MCF 10A (cell line): ENCODE data around the gene OLIG2. TPM values are rescaled to one million over a fixed set of nuclear protein-coding genes. Genes with fewer than 3 reads are reported as not detected.
A peak's percentile ranks its signal among the peaks of the same experiment; 100 is the strongest.

Experiments
- Bru-seq: library from RNA; stranded (reverse); fragments of 400-500 nt; gene quantifications from one replicate; lab custom pipeline; 2021; lab: Mats Ljungman, UMichigan
- BruChase-seq, 2 experiments: library from RNA; stranded (reverse); fragments of 400-500 nt; gene quantifications; one replicate each; lab custom pipeline; 2021; lab: Mats Ljungman, UMichigan
- BruUV-seq: library from RNA; stranded (reverse); fragments of 400-500 nt; replicated peaks from 2 replicates; lab custom pipeline; 2021; lab: Mats Ljungman, UMichigan
- CTCF ChIA-PET: fragments of 300-600 bp; sonication (Branson Sonifier 250); formaldehyde crosslinking; extraction: SDS; loops from one replicate; lab custom pipeline; 2021; ENCODE audit warnings: antibody characterized with exemption, inconsistent platforms; lab: Yijun Ruan, JAX
- POLR2A ChIA-PET: fragments of 300-600, 350-650 bp; sonication (Branson Sonifier 250); formaldehyde crosslinking; extraction: SDS; loops from one replicate; lab custom pipeline; 2020; ENCODE audit warnings: antibody characterized with exemption, inconsistent platforms; lab: Yijun Ruan, JAX
- DNase-seq: peaks from one replicate; pipeline ENCODE4 v3.0.0-alpha.2; 2018; ENCODE audit not compliant: unreplicated experiment
- H3K27ac Mint-ChIP-seq: one replicate; pipeline ENCODE4 v1.8.0; 2022; ENCODE audit warnings: mild to moderate bottlenecking, low read depth, mixed read lengths; ENCODE audit not compliant: unreplicated experiment
- H3K27me3 Mint-ChIP-seq: one replicate; pipeline ENCODE4 v1.8.0; 2022; ENCODE audit warnings: mixed read lengths; ENCODE audit not compliant: insufficient read depth, unreplicated experiment
- H3K36me3 Mint-ChIP-seq: one replicate; pipeline ENCODE4 v1.8.0; 2022; ENCODE audit warnings: mild to moderate bottlenecking, moderate library complexity, mixed read lengths; ENCODE audit not compliant: insufficient read depth, unreplicated experiment
- H3K4me1 Mint-ChIP-seq: one replicate; pipeline ENCODE4 v1.8.0; 2022; ENCODE audit warnings: mixed read lengths; ENCODE audit not compliant: insufficient read depth, unreplicated experiment
- H3K4me3 Mint-ChIP-seq: one replicate; pipeline ENCODE4 v1.8.0; 2022; ENCODE audit warnings: mild to moderate bottlenecking, moderate library complexity, mixed read lengths; ENCODE audit not compliant: unreplicated experiment
- H3K9me3 Mint-ChIP-seq: one replicate; pipeline ENCODE4 v1.8.0; 2022; ENCODE audit warnings: mixed read lengths; ENCODE audit not compliant: unreplicated experiment
- CTCF ChIP-seq: fragments of 200-600 bp; IDR thresholded peaks from one replicate; pipeline ENCODE4 v1.8.0; 2022; ENCODE audit warnings: antibody characterized with exemption, mild to moderate bottlenecking; ENCODE audit not compliant: unreplicated experiment
- intact Hi-C: fragments of 100-400 bp; cut with micrococcal nuclease; formaldehyde crosslinking; loops from 2 replicates; pipeline ENCODE4 v1.14.1; 2022
- long read RNA-seq: library from polyadenylated mRNA; stranded (forward); transcript quantifications from one replicate; pipeline ENCODE4 v2.0.0, GENCODE V29; 2022
- total RNA-seq: library from RNA; stranded (reverse); gene quantifications from 2 replicates; pipeline ENCODE4 v1.2.3, GENCODE V29; 2022

The OLIG2 gene
- not detected in 2 replicates for total RNA-seq
- not detected for Bru-seq, nascent RNA
- BruChase-seq, experiment 1, labeled RNA remaining after a 6-hour chase: percentile 14 among the genes with signal in this experiment
- BruChase-seq, experiment 2, labeled RNA remaining after a 2-hour chase: not detected
- long read RNA-seq: 0 reads

GRCh38 chr21:33025489-33026442, at the start of gene OLIG2:
Gene OLIG2, plus strand, starts transcription at chr21:33025935. Its CDS starts 928 bp downstream, at chr21:33026863.
- Mint-ChIP-seq H3K27me3 (peaks cover 92% of the 10 kb centered on the region), H3K27ac (no peak within 1 kb of the TSS), H3K4me1 (peaks cover 6% of the 10 kb centered on the region), H3K36me3 (peaks cover 4% of the 10 kb centered on the region), H3K9me3 (no peaks in the 10 kb centered on the region), H3K4me3 (no peak within 1 kb of the TSS)
- POLR2A ChIA-PET: no interaction called here
- CTCF ChIA-PET: no interaction called here
- intact Hi-C loops: no loop called here
- no peak for DNase-seq
- BruUV-seq: no TSS peak
- TF ChIP-seq CTCF: no peak

- intact Hi-C loops: no loop called here
- Mint-ChIP-seq H3K9me3 (no peaks in the 10 kb centered on the region), H3K27me3 (peaks cover 97% of the 10 kb centered on the region), H3K4me3 (no peak overlapping the region), H3K4me1 (no peaks in the 10 kb centered on the region), H3K36me3 (no peaks in the 10 kb centered on the region), H3K27ac (no peak overlapping the region)
- BruUV-seq: no TSS peak
- no peak for DNase-seq
- TF ChIP-seq CTCF: no peak
- POLR2A ChIA-PET: interaction anchor here (0.6 kb wide), 1 partner anchor 301 kb away, joined by 4 read pairs; no protein-coding TSS in a partner anchor
- CTCF ChIA-PET: interaction anchor here (1.3 kb wide), 1 partner anchor 17 kb away, joined by 3 read pairs; no protein-coding TSS in a partner anchor
These were observed 48.9 kb upstream of the OLIG2 start for GRCh38 chr21:32976791-32977190.

GRCh38 chr21:32977216-32977615, 48.5 kb upstream of the OLIG2 start:
- H3K27ac Mint-ChIP-seq: no peak overlapping the region
- no peak overlapping the region for H3K4me3 Mint-ChIP-seq
- CTCF ChIA-PET: interaction anchor here (1.3 kb wide), 1 partner anchor 17 kb away, joined by 3 read pairs; no protein-coding TSS in a partner anchor
- POLR2A ChIA-PET: interaction anchor here (0.6 kb wide), 1 partner anchor 302 kb away, joined by 4 read pairs; no protein-coding TSS in a partner anchor
- BruUV-seq: no TSS peak
- peaks cover 93% of the 10 kb centered on the region for H3K27me3 Mint-ChIP-seq
- no peaks in the 10 kb centered on the region for H3K9me3 Mint-ChIP-seq
- no peaks in the 10 kb centered on the region for H3K36me3 Mint-ChIP-seq
- intact Hi-C loops: no loop called here
- H3K4me1 Mint-ChIP-seq: no peaks in the 10 kb centered on the region
- TF ChIP-seq CTCF: no peak
- no peak for DNase-seq
